Muscle of back (tissue), 11 donors: ENCODE data around the gene UBE2L3. TPM values are rescaled to one million over a fixed set of nuclear protein-coding genes. Genes with fewer than 3 reads are reported as not detected.
"Not testable (repeated sequence)": the region's sequence is repeated elsewhere in the genome, so short reads cannot be mapped to it uniquely, and the experiment has no call there.

Experiments
- DNase-seq, 3 donors: peaks; one replicate each; pipeline versions ENCODE4 v3.0.0 to v3.0.0-alpha.2; 2013
- polyA plus RNA-seq, 10 donors: library from polyadenylated mRNA; unstranded; fragments of 120-200 nt; gene quantifications; one replicate each; pipeline ENCODE4 v1.2.1, GENCODE V29; 2013; ENCODE audit not compliant: insufficient read length in 10 of 10

The UBE2L3 gene
- polyA plus RNA-seq, 10 donors = 37.1 to 45.5 (median 39.5) TPM

GRCh38 chr22:21642584-21643448 is 75.3 kb downstream of the UBE2L3 start:
- peak in 1 of 3 donors; percentile 66 for DNase-seq

DNA sequence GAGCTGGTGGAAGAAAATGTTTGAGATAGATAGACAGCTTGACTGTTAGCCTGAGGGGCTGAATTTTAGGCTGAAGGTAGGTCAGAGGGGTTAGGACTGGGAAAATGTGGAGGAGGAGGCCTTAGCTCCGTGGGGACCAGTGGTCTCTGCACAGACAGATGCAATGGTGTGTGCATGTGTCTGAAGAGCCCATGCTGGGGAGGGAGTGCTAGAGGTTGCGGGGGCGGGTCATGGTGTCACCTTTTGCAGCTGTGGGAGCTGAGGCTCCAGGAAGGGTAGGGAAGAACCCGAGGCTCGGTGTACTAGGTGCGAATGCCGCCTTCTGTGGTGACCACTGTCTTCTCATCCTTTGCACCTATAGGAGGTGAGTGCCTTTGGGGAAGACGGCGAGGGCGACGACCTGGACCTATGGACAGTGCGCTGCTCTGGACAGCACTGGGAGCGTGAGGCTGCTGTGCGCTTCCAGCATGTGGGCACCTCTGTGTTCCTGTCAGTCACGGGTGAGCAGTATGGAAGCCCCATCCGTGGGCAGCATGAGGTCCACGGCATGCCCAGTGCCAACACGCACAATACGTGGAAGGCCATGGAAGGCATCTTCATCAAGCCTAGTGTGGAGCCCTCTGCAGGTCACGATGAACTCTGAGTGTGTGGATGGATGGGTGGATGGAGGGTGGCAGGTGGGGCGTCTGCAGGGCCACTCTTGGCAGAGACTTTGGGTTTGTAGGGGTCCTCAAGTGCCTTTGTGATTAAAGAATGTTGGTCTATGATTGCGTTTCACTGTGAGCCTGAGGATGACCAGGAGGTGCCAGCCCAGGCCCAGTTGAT is 76.2 kb downstream of the UBE2L3 start:
- no peak for DNase-seq

- DNase-seq = not testable (repeated sequence)
Observed at GRCh38 chr22:21645513-21645912, 78.0 kb downstream of the UBE2L3 start.

- peak; percentile 74 to 89 (median 83) for DNase-seq
Observed at GRCh38 chr22:21646608-21647590, 79.4 kb downstream of the UBE2L3 start.

GRCh38 chr22:21650280-21650679 is 82.8 kb downstream of the UBE2L3 start:
- DNase-seq = no peak

DNA sequence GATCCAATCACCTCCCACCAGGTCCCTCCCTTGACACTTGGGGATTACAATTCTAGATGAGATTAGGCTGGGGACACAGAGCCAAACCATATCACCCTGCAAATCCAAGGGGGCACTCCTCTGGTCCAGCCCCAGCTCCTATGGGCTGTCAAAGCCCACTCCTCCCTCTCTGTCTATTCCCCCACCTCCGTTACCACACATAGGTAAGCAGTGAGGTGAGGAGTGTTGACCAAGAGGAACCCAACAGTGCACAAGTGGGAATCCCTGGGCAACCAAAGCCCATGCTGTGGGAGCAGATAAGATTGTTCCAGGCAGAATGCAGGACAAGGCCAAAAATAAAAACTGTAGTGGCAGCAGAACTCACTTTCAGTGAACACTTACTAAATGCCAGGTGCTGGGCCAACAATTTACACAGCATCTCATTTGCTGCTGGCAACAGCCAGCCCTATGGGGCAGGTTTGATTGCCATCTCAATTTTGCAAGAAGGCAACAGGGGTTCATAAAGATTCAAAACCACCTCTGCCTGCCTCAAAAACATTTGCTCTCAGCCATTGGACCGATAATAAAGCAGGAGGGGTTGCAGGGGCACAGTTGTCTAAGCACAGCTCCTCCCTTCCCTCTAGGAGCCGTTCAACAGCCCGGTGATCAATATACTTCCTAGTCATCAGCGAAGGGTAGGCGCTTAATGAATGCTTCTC is 83.5 kb downstream of the UBE2L3 start:
- DNase-seq = no peak

- DNase-seq = no peak
Observed at GRCh38 chr22:21651521-21652009, 84.1 kb downstream of the UBE2L3 start.

DNA sequence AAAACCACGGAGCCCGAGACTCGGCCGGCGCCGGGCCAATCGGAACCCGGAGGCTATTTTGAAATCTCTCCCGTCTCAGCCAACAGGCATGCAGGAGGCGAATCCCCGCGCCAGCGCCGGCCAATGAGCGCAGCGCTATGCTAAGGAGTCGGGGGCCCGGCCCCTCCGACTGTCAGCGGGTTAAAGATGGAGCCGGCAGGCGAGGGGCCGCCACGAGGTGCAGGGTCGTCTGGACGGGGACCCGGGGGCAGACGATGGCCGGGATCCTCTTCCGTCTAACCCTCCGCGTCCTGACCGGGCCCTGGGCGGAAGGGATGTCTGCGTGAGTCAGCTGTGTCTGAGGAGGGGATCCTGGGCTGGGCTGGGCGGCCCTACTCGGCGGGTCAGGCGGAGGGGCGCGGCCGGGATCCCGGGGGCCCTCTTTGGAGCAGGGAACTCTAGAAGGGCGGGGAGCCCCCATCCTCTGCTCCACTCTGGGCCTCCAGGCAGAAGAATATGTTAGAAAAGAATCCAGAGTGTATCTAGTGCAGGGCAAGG is 84.6 kb downstream of the UBE2L3 start:
- peak; percentile 88 to 97 (median 91) for DNase-seq

- DNase-seq = no peak
Observed at GRCh38 chr22:21652547-21653545, 85.3 kb downstream of the UBE2L3 start.

- DNase-seq = peak in 1 of 3 donors; percentile 35
Observed at GRCh38 chr22:21657020-21657359, 89.5 kb downstream of the UBE2L3 start.

DNA sequence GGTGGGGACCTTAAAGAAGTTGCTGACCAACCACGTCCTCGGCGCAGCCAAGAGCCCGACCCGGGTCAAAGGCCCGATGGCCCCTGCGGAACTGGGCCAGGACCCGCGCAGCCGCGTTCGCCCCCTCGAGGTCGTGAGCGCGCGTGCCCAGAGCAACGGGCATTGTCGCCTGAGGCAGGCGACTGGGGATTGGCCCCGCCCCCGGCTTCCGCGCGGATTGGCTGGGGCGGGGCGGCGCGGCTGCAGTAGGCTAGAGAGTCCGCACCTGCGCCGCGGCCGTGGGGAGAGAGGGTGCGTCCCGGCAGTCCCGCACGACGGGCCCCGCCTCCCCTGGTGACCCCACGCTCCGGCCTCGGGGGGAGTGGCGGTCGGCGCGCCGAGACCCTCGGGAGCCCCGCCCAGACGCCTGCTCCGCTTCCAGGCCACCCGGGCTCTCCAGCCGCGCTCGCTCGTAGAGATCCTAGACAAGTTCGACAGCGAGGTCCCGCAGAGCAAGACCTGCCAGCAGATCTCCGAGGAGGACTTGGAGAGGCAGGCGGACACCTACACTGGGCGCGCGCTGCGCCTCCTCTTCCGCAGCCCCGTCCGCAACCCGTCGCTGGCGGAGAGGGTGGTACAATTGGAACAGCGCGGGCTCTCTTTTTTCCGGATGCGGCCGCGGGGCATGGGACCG is 90.0 kb downstream of the UBE2L3 start:
- peak in 2 of 3 donors; percentile 58 to 80 for DNase-seq

DNA sequence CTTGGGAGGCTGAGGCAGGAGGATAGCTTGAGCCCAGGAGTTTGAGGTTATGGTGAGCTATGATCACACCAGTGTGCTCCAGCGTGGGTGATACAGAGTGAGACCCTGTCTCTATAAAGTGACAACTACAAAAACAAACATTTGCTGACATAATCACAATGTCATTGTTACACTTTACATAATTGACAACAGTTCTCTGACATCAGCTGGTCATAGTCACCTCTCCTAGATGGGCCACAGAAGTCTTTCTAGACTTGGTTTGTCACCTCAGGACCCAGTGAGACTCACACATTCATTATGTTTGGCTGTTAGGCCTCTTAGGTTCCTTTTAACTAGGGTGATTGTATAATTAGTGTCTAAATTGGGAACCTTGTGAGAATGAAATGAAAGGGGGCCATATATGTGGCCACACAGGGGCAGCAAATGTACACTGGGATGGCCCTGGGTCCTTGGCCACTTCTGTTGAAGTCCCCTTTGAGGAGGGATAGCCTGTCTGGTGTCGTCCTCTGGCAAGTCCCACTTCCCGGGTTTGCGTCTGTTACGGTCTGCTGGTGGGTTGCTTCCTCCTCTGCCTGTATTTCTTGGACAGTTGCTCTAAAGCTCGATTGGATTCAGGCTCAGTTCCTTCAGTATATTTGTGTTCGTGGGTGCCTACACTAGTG is 92.5 kb downstream of the UBE2L3 start:
- no peak for DNase-seq

GRCh38 chr22:21660904-21661303 is 93.4 kb downstream of the UBE2L3 start:
- no peak for DNase-seq

GRCh38 chr22:21661991-21662390 is 94.5 kb downstream of the UBE2L3 start:
- DNase-seq = no peak

DNA sequence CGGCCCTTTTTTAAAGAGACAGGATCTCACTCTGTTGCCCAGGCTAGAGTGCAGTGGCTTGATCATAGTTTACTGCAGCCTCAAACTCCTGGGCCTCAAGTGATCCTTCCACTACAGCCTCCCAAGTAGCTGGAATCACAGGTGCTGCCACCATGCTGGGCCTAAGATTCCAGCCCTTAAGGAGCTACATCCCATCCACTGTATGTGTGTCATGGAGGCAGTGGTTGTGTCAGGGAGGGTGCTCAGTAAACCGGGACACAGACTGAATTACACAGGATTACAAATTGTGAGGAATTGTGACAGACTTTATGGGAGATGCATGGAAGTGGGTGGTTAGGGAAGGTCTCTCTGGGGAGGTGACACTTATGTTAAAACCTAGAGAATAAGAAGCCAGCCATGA is 96.2 kb downstream of the UBE2L3 start:
- DNase-seq = no peak

DNA sequence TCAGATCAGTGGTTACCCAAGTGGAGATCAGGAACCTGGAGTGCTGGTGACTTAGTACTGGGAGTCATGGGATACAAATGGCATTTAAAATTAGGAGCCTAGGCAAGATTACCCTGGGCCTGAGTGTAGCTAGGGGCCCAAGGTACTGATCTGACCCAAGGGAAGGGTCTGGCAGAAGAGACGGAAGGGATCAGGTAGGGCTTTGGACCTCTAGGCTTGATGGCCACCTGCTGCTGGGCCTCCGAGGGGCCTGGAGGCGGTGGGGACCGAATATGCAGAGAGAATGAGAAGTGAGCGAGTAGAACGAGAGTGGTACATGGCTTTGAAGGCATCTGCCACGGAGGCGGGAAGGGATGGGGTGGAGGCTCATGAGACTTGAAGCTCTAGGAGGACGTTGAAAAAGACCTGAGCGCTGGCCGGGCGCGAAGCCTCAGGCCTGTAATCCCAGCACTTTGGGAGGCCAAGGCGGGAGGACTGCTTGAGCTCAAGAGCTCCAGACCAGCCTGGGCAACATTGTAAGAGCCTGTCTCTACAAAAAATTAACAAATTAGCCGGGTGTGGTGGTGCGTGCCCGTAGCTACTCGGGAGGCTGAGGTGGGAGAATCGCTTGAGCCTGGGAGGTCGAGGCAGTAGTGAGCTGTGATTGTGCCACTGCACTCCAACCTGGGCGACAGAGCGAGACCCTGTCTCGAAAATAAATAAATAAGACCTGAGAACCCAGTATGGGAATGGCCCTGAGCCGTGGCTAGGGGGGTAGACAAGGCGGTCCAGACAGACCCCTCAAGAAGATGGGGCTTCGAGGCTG is 97.7 kb downstream of the UBE2L3 start:
- DNase-seq = no peak

- no peak for DNase-seq
Observed at GRCh38 chr22:21666786-21667185, 99.3 kb downstream of the UBE2L3 start.
